NOMO-1 treated with DMSO at 0.1 percent for 48 hours (cell line): ENCODE results near the gene F9.

Experiments used
- DNase-seq: peaks from one replicate; lab custom pipeline; 2025; ENCODE audit not compliant: unreplicated experiment; lab: John Stamatoyannopoulos, UW

The F9 gene

GRCh38 chrX:139596068-139596467 lies 65.5 kb downstream of the F9 start:
- no peak for DNase-seq

GRCh38 chrX:139600105-139600504 lies 69.6 kb downstream of the F9 start:
- no peak for DNase-seq
